KOPT-K1 (cell line): ENCODE results near the gene FNBP1.

Experiments used
- H3K27ac ChIP-seq: fragments of 200-600 bp; sonication (generic); 2 replicates; pipeline ENCODE4 v1.5.1; 2016; ENCODE audit warnings: antibody characterized with exemption, mild to moderate bottlenecking, low read depth, low read length; ENCODE audit not compliant: poor library complexity, severe bottlenecking
- H3K36me3 ChIP-seq: fragments of 200-600 bp; sonication (generic); 2 replicates; pipeline ENCODE4 v1.5.1; 2017; ENCODE audit warnings: antibody characterized with exemption, mild to moderate bottlenecking, low read length, moderate library complexity; ENCODE audit not compliant: insufficient read depth
- H3K9me3 ChIP-seq: fragments of 200-600 bp; sonication (generic); 2 replicates; pipeline ENCODE4 v1.5.1; 2017; ENCODE audit warnings: antibody characterized with exemption, low read length, mild to moderate bottlenecking; ENCODE audit not compliant: insufficient read depth, poor library complexity, severe bottlenecking

FNBP1 gene

GRCh38 chr9:130042885-130043653 lies at the start of gene FNBP1:
Gene FNBP1, minus strand, starts transcription at chr9:130043189. Its CDS starts 214 bp downstream, at chr9:130042975.
- Histone ChIP-seq H3K36me3 (no peaks in the 10 kb centered on the region), H3K9me3 (no peaks in the 10 kb centered on the region), H3K27ac (peak within 1 kb of the TSS; percentile 91)

DNA sequence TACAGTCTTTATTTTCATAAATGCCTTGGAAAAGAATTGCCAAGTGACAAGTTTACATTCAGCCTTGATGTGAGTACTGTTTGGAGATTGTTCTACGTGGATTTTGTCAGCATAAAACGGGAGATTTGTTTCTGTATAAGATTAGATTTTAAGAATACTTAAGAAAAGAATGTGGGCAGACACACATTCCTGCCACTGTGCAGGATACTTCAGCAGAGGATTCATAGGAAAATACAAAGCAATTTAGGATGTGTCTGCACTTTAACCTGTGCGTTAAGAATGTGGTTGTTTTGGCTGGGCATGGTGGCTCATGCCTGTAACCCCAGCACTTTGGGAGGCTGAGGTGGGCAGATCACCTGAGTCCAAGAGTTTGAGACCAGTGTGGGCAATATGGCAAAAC lies 47.9 kb upstream of the FNBP1 start:
- peaks cover 82% of the 10 kb centered on the region for H3K36me3 ChIP-seq
- H3K27ac ChIP-seq, result no peak overlapping the region
- no peaks in the 10 kb centered on the region for H3K9me3 ChIP-seq

- H3K9me3 ChIP-seq, result no peaks in the 10 kb centered on the region
- H3K36me3 ChIP-seq, result peaks cover 82% of the 10 kb centered on the region
- no peak overlapping the region for H3K27ac ChIP-seq
These were observed 46.2 kb upstream of the FNBP1 start for GRCh38 chr9:130089141-130089540.

DNA sequence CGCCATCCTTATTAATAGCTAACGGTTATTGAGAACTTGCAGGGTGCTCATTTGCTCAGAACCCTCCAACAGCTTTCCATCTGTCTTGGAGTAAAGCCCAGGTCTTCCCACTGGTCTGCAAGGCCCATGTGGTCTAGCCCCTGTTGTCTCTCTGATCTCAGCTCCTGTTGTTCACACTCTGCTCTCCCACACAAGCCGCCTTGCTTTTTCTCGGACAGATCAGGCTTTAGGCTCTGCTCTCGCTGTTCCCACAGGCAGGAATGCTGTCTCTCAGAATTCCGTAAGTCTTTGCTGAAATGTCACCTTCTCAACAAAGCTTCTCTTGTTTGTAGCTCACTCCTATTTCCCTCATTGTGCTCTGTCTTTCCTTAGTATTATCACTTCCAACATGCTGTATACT lies 45.1 kb upstream of the FNBP1 start:
- H3K27ac ChIP-seq, result no peak overlapping the region
- H3K36me3 ChIP-seq, result peaks cover 81% of the 10 kb centered on the region
- no peaks in the 10 kb centered on the region for H3K9me3 ChIP-seq

DNA sequence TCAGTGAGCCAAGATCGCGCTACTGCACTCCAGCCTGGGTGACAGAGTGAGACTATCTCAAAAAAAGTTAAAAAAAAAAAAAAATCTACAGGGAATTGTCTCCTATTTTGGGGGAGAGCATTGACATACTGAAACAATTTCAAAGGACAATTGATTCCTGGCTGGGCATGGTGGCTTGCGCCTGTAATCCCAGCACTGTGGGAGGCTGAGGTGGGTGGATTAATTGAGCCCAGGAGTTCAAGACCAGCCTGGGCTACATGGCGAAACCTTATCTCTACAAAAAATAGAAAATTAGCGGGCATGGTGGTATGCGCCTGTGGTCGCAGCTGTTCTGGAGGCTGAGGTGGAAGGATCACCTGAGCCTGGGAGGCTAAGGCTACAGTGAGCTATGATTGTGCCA lies 41.3 kb upstream of the FNBP1 start:
- Histone ChIP-seq H3K27ac (no peak overlapping the region), H3K36me3 (peaks cover 89% of the 10 kb centered on the region)

GRCh38 chr9:130078547-130078946 lies 35.6 kb upstream of the FNBP1 start:
- no peaks in the 10 kb centered on the region for H3K9me3 ChIP-seq
- no peak overlapping the region for H3K27ac ChIP-seq
- H3K36me3 ChIP-seq, result peaks cover 71% of the 10 kb centered on the region

More for the DNA sequence above, 41.3 kb upstream of the FNBP1 start:
- H3K9me3 ChIP-seq, result no peaks in the 10 kb centered on the region

DNA sequence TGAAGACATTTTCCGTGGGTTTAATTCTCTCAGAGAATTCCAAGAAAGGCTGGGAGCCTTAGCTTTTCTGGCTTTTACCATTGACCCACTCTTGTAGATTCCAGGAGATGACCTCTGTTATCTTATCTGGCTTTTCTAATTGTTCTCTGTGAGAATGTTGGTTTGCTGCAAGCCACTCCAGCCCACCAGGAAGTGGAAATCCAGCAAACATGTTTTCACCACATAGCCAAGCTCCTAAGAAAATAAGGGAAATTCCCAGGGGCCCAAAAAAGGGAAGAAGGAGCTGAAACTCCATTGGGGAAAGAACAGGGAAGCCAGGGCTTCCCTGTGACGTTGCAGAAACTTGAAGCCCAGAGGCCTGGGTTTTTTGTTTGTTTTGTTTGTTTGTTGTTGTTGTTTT lies 30.4 kb upstream of the FNBP1 start:
- Histone ChIP-seq H3K27ac (no peak overlapping the region), H3K36me3 (peaks cover 25% of the 10 kb centered on the region), H3K9me3 (no peaks in the 10 kb centered on the region)

- Histone ChIP-seq H3K27ac (no peak overlapping the region), H3K9me3 (no peaks in the 10 kb centered on the region), H3K36me3 (peaks cover 18% of the 10 kb centered on the region)
These were observed 29.7 kb upstream of the FNBP1 start for GRCh38 chr9:130072515-130073235.

GRCh38 chr9:130069048-130069447 lies 26.1 kb upstream of the FNBP1 start:
- no peaks in the 10 kb centered on the region for H3K9me3 ChIP-seq
- H3K27ac ChIP-seq, result peak overlapping the region; percentile 33
- H3K36me3 ChIP-seq, result no peaks in the 10 kb centered on the region

GRCh38 chr9:130064621-130065020 lies 21.6 kb upstream of the FNBP1 start:
- H3K27ac ChIP-seq, result no peak overlapping the region

DNA sequence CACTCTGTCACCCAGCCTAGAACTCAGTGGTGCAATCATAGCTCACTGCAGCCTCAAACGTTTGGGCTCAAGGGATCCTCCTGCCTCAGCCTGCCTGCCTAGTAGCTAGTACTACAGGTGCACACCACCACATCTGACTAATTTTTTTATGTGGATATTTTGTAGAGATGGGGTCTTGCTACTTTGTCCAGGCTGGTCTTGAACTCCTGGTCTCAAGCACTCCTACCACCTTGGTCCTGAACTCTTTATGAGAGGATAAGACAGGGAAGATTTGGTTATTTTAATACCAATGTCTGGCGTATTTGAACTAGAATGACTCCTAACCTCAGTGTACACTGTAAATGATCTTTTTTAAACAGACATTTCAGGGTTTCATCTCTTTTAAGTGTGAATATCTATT lies 19.8 kb upstream of the FNBP1 start:
- H3K9me3 ChIP-seq, result no peaks in the 10 kb centered on the region
- no peak overlapping the region for H3K27ac ChIP-seq
- H3K36me3 ChIP-seq, result peaks cover 22% of the 10 kb centered on the region

More at GRCh38 chr9:130064621-130065020, 21.6 kb upstream of the FNBP1 start:
- Histone ChIP-seq H3K36me3 (peaks cover 10% of the 10 kb centered on the region; the same call in 1 of the 2 replicates), H3K9me3 (no peaks in the 10 kb centered on the region)

DNA sequence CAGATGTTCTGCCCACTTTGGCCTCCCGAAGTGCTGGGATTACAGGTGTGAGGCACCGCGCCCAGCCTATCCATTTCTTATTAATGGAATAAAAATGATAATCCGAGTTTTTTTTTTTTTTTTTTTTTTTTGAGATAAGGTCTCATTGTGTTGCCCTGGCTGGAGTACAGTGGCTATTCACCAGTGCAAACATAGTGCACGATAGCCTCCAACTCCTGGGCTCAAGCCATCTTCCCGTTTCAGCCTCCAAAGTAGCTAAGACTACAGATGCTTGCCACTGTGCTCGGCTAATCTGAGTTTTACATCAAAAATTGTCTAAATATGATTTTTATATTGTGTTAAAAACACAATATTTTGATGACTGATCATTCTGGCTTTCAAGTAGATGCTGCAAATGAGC lies 17.3 kb upstream of the FNBP1 start:
- Histone ChIP-seq H3K27ac (no peak overlapping the region), H3K36me3 (peaks cover 22% of the 10 kb centered on the region), H3K9me3 (no peaks in the 10 kb centered on the region)

- H3K27ac ChIP-seq, result no peak overlapping the region
- H3K36me3 ChIP-seq, result peaks cover 22% of the 10 kb centered on the region
- no peaks in the 10 kb centered on the region for H3K9me3 ChIP-seq
These were observed 15.9 kb upstream of the FNBP1 start for GRCh38 chr9:130058887-130059286.

DNA sequence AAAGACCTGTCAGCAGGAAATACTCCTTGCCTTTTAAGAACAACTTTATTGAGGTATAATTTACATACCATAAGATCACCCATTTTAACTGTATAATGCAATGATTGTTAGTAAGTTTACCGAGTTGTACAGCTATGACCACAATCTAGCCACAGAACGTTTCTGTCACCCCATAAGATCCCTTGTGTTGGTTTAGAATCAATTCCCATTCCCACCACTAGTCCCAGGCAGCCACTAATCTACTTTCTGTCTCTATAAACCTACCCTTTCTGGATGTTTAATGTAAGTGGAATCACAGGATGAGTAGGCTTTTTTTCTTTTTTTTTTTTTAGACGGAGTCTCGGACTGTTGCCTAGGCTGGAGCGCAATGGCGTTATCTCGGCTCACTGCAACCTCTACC lies 15.2 kb upstream of the FNBP1 start:
- no peaks in the 10 kb centered on the region for H3K9me3 ChIP-seq
- H3K27ac ChIP-seq, result no peak overlapping the region
- peaks cover 22% of the 10 kb centered on the region for H3K36me3 ChIP-seq

- H3K36me3 ChIP-seq, result peaks cover 13% of the 10 kb centered on the region
- H3K27ac ChIP-seq, result peak overlapping the region; percentile 95
- H3K9me3 ChIP-seq, result no peaks in the 10 kb centered on the region
These were observed 11.8 kb upstream of the FNBP1 start for GRCh38 chr9:130054820-130055219.
